HT1080 (cell line): ENCODE measurements around the gene ANKRD20A1. TPM values are rescaled to one million over a fixed set of nuclear protein-coding genes. Genes with fewer than 3 reads are reported as not detected.

ENCODE experiments used
- DNase-seq: peaks from one replicate; pipeline ENCODE4 v3.0.0-alpha.2; 2015; ENCODE audit warnings: low read depth
- polyA plus RNA-seq, 2 experiments: library from polyadenylated mRNA; depleted of rRNA; stranded (reverse); fragments of >200 nt; gene quantifications; 2 replicates each; pipeline ENCODE4 v1.2.3, GENCODE V29; 2015
- small RNA-seq: library from RNA; depleted of rRNA; stranded (forward); fragments of <200 nt; gene quantifications from one replicate; pipeline ENCODE3, GENCODE V24; 2014
- total RNA-seq: library from RNA; depleted of rRNA; stranded (reverse); fragments of >200 nt; shearing (Covaris generic); gene quantifications from 2 replicates; pipeline ENCODE4 v1.2.3, GENCODE V29; 2014; rRNA removed

The ANKRD20A1 gene
- total RNA-seq, result 11.8 and 12.3 TPM in 2 replicates
- 1.8 and 6.6 TPM in 2 replicates for polyA plus RNA-seq (2015; cell fraction: cytosol; rRNA removed)
- polyA plus RNA-seq (2015; cell fraction: nucleus; rRNA removed), result 9.1 and 9.4 TPM in 2 replicates

DNA sequence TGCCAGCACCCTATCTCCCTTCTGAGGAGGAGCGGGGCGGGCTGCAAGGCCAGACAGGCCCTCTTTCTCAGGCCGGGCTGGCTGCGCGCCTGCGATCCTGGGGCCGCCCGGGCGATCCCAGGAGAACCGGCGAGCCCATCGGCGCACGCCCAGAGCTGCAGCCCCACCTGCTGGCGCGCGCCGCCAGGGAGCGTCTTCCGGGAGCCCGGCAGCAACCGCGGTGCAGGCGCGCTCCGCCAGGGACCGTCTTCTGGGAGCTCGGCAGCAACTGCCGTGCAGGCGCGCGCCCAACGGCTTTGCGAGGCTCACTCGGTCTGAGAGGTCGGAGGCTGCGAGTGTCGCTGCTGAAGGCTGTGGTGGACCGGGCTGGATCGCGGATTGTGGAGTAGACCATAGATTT, at the start of gene ANKRD20A1:
ANKRD20A1 (plus strand) TSS at position 61 of the 400 bp plus-strand sequence. CDS start 496 bp downstream, outside the sequence.
- peak; percentile 23 for DNase-seq

DNA sequence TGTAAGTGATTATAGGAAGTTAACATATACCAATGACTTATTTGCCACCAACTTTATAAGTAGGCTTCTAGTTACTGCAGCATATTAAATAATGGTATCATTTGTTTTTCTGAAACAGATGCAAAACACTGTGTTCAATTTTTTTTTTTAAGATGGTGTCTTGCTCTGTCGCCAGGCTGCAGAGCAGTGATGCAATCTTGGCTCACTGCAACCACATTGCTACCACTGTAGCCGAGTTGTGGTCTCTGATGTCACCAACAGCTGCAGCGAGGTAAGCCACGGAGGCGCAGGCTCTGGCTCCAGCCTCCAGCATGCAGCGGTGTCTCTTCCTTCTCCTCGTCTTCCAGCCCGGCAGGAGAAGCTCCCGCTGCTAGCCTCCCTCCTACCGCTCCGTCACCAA, 26.6 kb upstream of the ANKRD20A1 start:
- peak; percentile 64 for DNase-seq

Small RNAs within 50 kb of the gene (small RNA-seq; reads per million reads assigned to genes)
- gene RNU6-368P, result not detected
